ENCODE data around the gene OR10Z1.

OR10Z1 gene

GRCh38 chr1:158604968-158605367 is at the start of gene OR10Z1:
Gene OR10Z1 (plus strand): TSS chr1:158605268. CDS start chr1:158606439, 1,171 bp downstream.
- no peak for DNase-seq (ENCODE audit: low read depth in 1 of 2, low spot score in 1 of 2)
- no peak for TF ChIP-seq JUND (IDR thresholded peaks at IDR 0.05; ENCODE audit: low read depth)
- in situ Hi-C loops (cut with HindIII; ENCODE audit: low pct_unique_long_range_greater_than_20kb, low sequenced_read_pairs): no loop called here

- TF ChIP-seq JUND (IDR thresholded peaks at IDR 0.05; ENCODE audit: low read depth): no peak
- DNase-seq (ENCODE audit: low read depth in 1 of 2, low spot score in 1 of 2): no peak
- in situ Hi-C loops (cut with HindIII; ENCODE audit: low pct_unique_long_range_greater_than_20kb, low sequenced_read_pairs): no loop called here
Measured at GRCh38 chr1:158559696-158560095, 45.4 kb upstream of the OR10Z1 start.

GRCh38 chr1:158563853-158564252 is 41.2 kb upstream of the OR10Z1 start:
- DNase-seq (ENCODE audit: low read depth in 1 of 2, low spot score in 1 of 2): no peak
- in situ Hi-C loops (cut with HindIII; ENCODE audit: low pct_unique_long_range_greater_than_20kb, low sequenced_read_pairs): no loop called here
- TF ChIP-seq JUND (IDR thresholded peaks at IDR 0.05; ENCODE audit: low read depth): no peak

- in situ Hi-C loops (cut with HindIII; ENCODE audit: low pct_unique_long_range_greater_than_20kb, low sequenced_read_pairs): no loop called here
- no peak for TF ChIP-seq JUND (IDR thresholded peaks at IDR 0.05; ENCODE audit: low read depth)
- DNase-seq (ENCODE audit: low read depth in 1 of 2, low spot score in 1 of 2): no peak
Measured at GRCh38 chr1:158564608-158565007, 40.5 kb upstream of the OR10Z1 start.

GRCh38 chr1:158570480-158570879 is 34.6 kb upstream of the OR10Z1 start, which contains the start of gene OR6P1:
Gene OR6P1 (minus strand): TSS chr1:158570580. CDS start chr1:158563604, 6,976 bp downstream.
- in situ Hi-C loops (cut with HindIII; ENCODE audit: low pct_unique_long_range_greater_than_20kb, low sequenced_read_pairs): no loop called here
- no peak for TF ChIP-seq JUND (IDR thresholded peaks at IDR 0.05; ENCODE audit: low read depth)
- no peak for DNase-seq (ENCODE audit: low read depth in 1 of 2, low spot score in 1 of 2)

GRCh38 chr1:158572226-158572625 is 32.8 kb upstream of the OR10Z1 start:
- no peak for TF ChIP-seq JUND (IDR thresholded peaks at IDR 0.05; ENCODE audit: low read depth)
- in situ Hi-C loops (cut with HindIII; ENCODE audit: low pct_unique_long_range_greater_than_20kb, low sequenced_read_pairs): no loop called here

GRCh38 chr1:158577561-158577960 is 27.5 kb upstream of the OR10Z1 start:
- no peak for DNase-seq (ENCODE audit: low read depth in 1 of 2, low spot score in 1 of 2)
- in situ Hi-C loops (cut with HindIII; ENCODE audit: low pct_unique_long_range_greater_than_20kb, low sequenced_read_pairs): no loop called here
- TF ChIP-seq JUND (IDR thresholded peaks at IDR 0.05; ENCODE audit: low read depth): no peak

More at GRCh38 chr1:158572226-158572625, 32.8 kb upstream of the OR10Z1 start:
- DNase-seq (ENCODE audit: low read depth in 1 of 2, low spot score in 1 of 2): no peak

GRCh38 chr1:158579733-158580132 is 25.3 kb upstream of the OR10Z1 start, which contains the start of gene OR10X1:
Gene OR10X1 (minus strand): TSS chr1:158579899. CDS start chr1:158579899, 0 bp downstream.
- no peak for TF ChIP-seq JUND (IDR thresholded peaks at IDR 0.05; ENCODE audit: low read depth)
- in situ Hi-C loops (cut with HindIII; ENCODE audit: low pct_unique_long_range_greater_than_20kb, low sequenced_read_pairs): no loop called here
- no peak for DNase-seq (ENCODE audit: low read depth in 1 of 2, low spot score in 1 of 2)

GRCh38 chr1:158583962-158584361 is 21.1 kb upstream of the OR10Z1 start:
- in situ Hi-C loops (cut with HindIII; ENCODE audit: low pct_unique_long_range_greater_than_20kb, low sequenced_read_pairs): no loop called here
- TF ChIP-seq JUND (IDR thresholded peaks at IDR 0.05; ENCODE audit: low read depth): no peak
- DNase-seq (ENCODE audit: low read depth in 1 of 2, low spot score in 1 of 2): no peak

GRCh38 chr1:158586942-158587341 is 18.1 kb upstream of the OR10Z1 start:
- in situ Hi-C loops (cut with HindIII; ENCODE audit: low pct_unique_long_range_greater_than_20kb, low sequenced_read_pairs): no loop called here

GRCh38 chr1:158600735-158601134 is 4.3 kb upstream of the OR10Z1 start:
- DNase-seq (ENCODE audit: low read depth in 1 of 2, low spot score in 1 of 2): no peak
- no peak for TF ChIP-seq JUND (IDR thresholded peaks at IDR 0.05; ENCODE audit: low read depth)
- in situ Hi-C loops (cut with HindIII; ENCODE audit: low pct_unique_long_range_greater_than_20kb, low sequenced_read_pairs): no loop called here

More at GRCh38 chr1:158586942-158587341, 18.1 kb upstream of the OR10Z1 start:
- DNase-seq (ENCODE audit: low read depth in 1 of 2, low spot score in 1 of 2): no peak
- TF ChIP-seq JUND (IDR thresholded peaks at IDR 0.05; ENCODE audit: low read depth): no peak

- no peak for TF ChIP-seq JUND (IDR thresholded peaks at IDR 0.05; ENCODE audit: low read depth)
- in situ Hi-C loops (cut with HindIII; ENCODE audit: low pct_unique_long_range_greater_than_20kb, low sequenced_read_pairs): no loop called here
- DNase-seq (ENCODE audit: low read depth in 1 of 2, low spot score in 1 of 2): no peak
Measured at GRCh38 chr1:158607296-158607695, 2.2 kb downstream of the OR10Z1 start.

GRCh38 chr1:158611916-158612315 is 6.8 kb downstream of the OR10Z1 start:
- DNase-seq (ENCODE audit: low read depth in 1 of 2, low spot score in 1 of 2): no peak
- no peak for TF ChIP-seq JUND (IDR thresholded peaks at IDR 0.05; ENCODE audit: low read depth)
- in situ Hi-C loops (cut with HindIII; ENCODE audit: low pct_unique_long_range_greater_than_20kb, low sequenced_read_pairs): no loop called here

GRCh38 chr1:158613764-158614163 is 8.7 kb downstream of the OR10Z1 start:
- DNase-seq (ENCODE audit: low read depth in 1 of 2, low spot score in 1 of 2): no peak
- TF ChIP-seq JUND (IDR thresholded peaks at IDR 0.05; ENCODE audit: low read depth): no peak
- in situ Hi-C loops (cut with HindIII; ENCODE audit: low pct_unique_long_range_greater_than_20kb, low sequenced_read_pairs): no loop called here
